Neural progenitor cell (in vitro differentiated cells): ENCODE data around the gene PDE9A.

Experiments
- EZH2 ChIP-seq: fragments of 200-600 bp; sonication (generic); IDR thresholded peaks from 2 replicates; pipeline ENCODE4 v1.6.1; 2017; ENCODE audit warnings: antibody characterized with exemption, mild to moderate bottlenecking, moderate library complexity
- EZH2phosphoT487 ChIP-seq: fragments of 200-600 bp; sonication (generic); IDR thresholded peaks from 2 replicates; pipeline ENCODE4 v1.6.1; 2017; ENCODE audit warnings: antibody characterized with exemption
- TF ChIP-seq, protein P1 (sequence below): fragments of 200-600 bp; sonication (generic); IDR thresholded peaks from 2 replicates; pipeline ENCODE4 v1.5.1; 2017; ENCODE audit warnings: antibody characterized with exemption, mild to moderate bottlenecking

GRCh38 chr21:42750737-42751530, 97.5 kb downstream of the PDE9A start:
- TF ChIP-seq, protein P1, sequence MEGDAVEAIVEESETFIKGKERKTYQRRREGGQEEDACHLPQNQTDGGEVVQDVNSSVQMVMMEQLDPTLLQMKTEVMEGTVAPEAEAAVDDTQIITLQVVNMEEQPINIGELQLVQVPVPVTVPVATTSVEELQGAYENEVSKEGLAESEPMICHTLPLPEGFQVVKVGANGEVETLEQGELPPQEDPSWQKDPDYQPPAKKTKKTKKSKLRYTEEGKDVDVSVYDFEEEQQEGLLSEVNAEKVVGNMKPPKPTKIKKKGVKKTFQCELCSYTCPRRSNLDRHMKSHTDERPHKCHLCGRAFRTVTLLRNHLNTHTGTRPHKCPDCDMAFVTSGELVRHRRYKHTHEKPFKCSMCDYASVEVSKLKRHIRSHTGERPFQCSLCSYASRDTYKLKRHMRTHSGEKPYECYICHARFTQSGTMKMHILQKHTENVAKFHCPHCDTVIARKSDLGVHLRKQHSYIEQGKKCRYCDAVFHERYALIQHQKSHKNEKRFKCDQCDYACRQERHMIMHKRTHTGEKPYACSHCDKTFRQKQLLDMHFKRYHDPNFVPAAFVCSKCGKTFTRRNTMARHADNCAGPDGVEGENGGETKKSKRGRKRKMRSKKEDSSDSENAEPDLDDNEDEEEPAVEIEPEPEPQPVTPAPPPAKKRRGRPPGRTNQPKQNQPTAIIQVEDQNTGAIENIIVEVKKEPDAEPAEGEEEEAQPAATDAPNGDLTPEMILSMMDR = no peak
- TF ChIP-seq EZH2 = no peak
- TF ChIP-seq EZH2phosphoT487 = no peak
